Sciatic nerve (tissue), 2 donors: ENCODE measurements around the gene EXOC3L2. TPM values are rescaled to one million over a fixed set of nuclear protein-coding genes. Genes with fewer than 3 reads are reported as not detected.

ENCODE experiments used
- ATAC-seq: fragments of 200-7000 bp; cut with Tn5 transposase; one replicate; pipeline ENCODE4 v1.9.1; 2020; ENCODE audit warnings: mild to moderate bottlenecking, moderate library complexity
- DNase-seq: peaks from one replicate; pipeline ENCODE4 v3.0.0-alpha.2; 2020; ENCODE audit warnings: low spot score
- intact Hi-C: fragments of 100-400 bp; cut with DNase I; formaldehyde crosslinking; loops from one replicate; pipeline ENCODE4 v1.14.2; 2022
- total RNA-seq: library from RNA; stranded (reverse); fragmentation: NEBNext Ultra II Directional; extraction: Animal tissue kit (Norgen Biotek cat#: 25700); gene quantifications from one replicate; pipeline ENCODE4 v1.2.1, GENCODE V29; 2021
- donor health status: DM: no; HTN: no; CAD: no.
- donor health status: DM: no; HTN: no; CAD: no.

EXOC3L2 gene
- total RNA-seq, 1 donor from 2014 or later = 4.9 TPM

GRCh38 chr19:45195764-45196163, 49.4 kb downstream of the EXOC3L2 start:
- intact Hi-C loops = no loop called here
- no peak for ATAC-seq
- no peak for DNase-seq

DNA sequence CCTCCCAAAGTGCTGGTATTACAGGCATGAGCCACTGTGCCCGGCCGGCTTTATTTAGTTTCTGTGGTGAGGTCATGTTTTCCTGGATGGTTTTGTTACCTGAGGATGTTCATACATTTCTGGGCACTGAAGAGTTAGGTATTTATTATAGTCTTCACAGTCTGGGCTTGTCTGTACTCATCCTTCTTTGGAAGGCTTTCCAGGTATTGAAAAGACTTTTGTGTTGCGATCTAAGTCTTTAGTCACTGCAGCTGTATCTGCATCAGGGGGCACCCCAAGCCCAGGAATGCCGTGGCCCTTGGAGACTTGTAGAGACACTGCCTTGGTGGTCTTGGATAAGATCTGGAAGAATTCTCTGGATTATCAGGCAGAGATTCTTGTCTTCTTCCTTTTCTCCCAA, 53.8 kb downstream of the EXOC3L2 start:
- no peak for ATAC-seq
- DNase-seq = no peak
- intact Hi-C loops = no loop called here

DNA sequence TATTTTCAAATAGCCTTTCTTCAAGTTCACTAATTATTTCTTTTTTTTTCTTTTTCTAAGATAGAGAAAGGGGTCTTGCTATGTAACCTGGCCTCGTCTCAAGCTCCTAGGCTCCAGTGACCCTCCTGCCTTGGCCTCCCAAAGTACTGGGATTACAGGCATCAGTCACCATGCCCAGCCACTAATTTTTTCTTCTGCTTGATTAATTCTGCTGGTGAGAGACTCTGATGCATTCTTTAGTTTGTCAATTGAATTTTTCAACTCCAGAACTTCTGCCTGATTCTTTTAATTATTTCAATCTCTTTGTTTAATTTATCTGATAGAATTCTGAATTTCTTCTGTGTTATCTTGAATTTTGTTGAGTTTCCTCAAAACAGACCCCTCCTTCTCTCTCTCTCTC, 55.2 kb downstream of the EXOC3L2 start:
- intact Hi-C loops = loop anchor here (10.0 kb wide), 1 partner anchor 145 kb away; no protein-coding TSS in a partner anchor
- ATAC-seq = no peak

DNA sequence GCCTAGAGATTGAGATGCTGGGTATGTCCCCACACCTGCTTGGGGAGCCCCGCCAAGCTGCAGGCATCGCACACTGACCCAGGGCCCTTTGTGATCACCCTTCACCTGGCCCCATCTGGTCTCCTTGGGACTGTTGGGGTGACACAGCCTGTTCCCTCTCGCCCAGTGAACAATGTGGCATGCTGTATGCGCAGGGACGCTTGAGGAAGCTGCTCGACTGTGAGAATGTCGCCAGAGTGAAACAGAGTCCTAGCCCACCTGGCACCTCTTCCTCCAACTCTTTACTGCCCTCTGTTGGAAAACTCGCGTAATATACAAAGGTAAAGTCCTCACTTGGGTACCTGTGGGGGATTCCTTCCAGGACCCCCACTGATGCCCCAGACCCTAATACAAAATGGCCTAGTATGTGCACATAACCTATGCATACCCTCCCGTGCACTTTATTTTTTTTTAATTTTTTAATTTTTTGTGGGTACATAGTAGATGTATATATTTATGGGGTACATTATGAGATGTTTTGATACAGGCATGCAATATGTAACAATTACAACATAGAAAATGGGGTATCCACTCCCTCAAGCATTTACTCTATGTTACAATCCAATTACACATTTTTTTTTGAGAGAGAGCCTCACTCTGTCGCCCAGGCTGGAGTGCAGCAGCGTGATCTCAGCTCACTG, 57.6 kb downstream of the EXOC3L2 start:
- intact Hi-C loops = loop anchor here (10.0 kb wide), 1 partner anchor 147 kb away; no protein-coding TSS in a partner anchor
- DNase-seq (no peak), ATAC-seq (no peak)

More for the DNA sequence above, 55.2 kb downstream of the EXOC3L2 start:
- DNase-seq = no peak

- no peak for DNase-seq
- no peak for ATAC-seq
- intact Hi-C loops = loop anchor here (10.0 kb wide), 1 partner anchor 148 kb away; no protein-coding TSS in a partner anchor
These were observed 58.5 kb downstream of the EXOC3L2 start for GRCh38 chr19:45186509-45187334.

GRCh38 chr19:45184115-45184514, 61.1 kb downstream of the EXOC3L2 start:
- intact Hi-C loops = loop anchor here (10.0 kb wide), 1 partner anchor 151 kb away; no protein-coding TSS in a partner anchor
- no peak for ATAC-seq
- no peak for DNase-seq

DNA sequence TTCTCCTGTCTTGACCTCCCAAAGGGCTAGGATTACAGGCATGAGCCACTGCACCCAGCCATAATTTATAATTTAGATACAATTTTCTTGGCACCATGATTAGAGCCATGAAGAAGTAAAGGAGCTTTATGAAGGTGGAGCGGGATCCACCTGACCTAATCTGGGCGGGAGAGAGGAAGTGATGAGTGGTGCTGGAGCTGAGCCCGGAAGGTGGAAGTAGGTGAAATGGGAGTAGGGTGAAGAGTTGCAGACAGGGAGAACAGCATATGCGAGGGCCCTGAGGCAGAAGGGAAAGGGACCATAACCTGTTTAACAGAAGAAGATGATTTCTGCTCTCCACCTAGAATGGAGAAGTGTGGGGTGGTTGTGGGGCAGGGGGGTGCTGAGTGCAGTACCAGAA, 62.4 kb downstream of the EXOC3L2 start:
- DNase-seq = no peak
- no peak for ATAC-seq
- intact Hi-C loops = loop anchor here (10.0 kb wide), 1 partner anchor 152 kb away; no protein-coding TSS in a partner anchor

DNA sequence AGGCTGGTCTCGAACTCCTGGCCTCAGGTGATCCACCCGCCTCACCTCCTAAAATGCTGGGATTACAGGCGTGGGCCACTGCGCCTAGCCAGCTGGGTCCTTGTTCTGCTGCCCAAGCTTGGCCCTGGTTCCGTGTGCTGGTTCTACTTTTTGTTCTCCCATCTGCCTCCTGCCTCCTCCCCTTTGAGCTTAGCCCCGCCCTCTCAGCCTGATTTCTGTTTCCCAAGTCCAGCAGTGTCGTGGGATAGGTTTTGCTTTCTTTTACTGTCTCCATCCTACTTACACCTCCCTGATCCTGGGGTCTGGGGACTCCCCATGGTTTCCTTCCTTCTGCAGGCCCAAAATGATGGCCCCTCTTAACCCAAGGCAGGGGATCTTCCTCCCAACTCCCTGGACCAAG, 64.3 kb downstream of the EXOC3L2 start:
- no peak for ATAC-seq
- intact Hi-C loops = loop anchor here (10.0 kb wide), 1 partner anchor 154 kb away; no protein-coding TSS in a partner anchor
- no peak for DNase-seq

- DNase-seq (no peak), ATAC-seq (no peak)
- intact Hi-C loops = loop anchor here (10.0 kb wide), 1 partner anchor 155 kb away; no protein-coding TSS in a partner anchor
These were observed 65.3 kb downstream of the EXOC3L2 start for GRCh38 chr19:45179892-45180370.

DNA sequence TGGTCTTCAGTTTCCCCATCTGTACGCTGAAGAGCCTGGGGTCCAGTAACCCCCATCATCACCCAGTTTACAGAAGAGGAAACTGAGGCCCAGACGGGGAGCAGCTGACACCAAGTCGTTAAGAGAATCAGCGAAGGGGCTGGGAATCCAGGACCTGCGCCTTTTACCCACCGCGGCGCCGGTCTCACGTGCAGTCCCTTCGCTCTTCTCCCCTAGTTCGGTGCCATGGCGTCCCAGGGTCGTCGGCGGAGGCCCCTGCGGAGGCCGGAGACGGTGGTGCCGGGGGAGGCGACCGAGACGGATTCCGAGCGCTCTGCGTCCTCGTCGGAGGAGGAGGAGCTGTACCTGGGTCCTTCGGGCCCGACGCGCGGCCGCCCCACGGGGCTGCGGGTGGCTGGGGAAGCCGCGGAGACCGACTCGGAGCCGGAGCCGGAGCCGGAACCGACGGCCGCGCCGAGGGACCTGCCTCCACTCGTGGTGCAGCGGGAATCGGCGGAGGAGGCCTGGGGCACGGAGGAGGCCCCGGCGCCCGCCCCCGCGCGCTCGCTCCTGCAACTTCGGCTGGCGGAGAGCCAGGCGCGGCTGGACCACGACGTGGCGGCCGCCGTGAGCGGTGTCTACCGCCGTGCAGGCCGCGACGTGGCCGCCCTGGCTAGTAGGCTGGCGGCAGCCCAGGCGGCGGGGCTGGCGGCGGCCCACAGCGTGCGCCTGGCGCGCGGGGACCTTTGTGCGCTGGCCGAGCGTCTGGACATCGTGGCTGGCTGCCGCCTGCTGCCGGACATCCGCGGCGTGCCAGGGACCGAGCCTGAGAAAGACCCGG, 65.9 kb downstream of the EXOC3L2 start:
- no peak for ATAC-seq
- intact Hi-C loops = no loop called here
- DNase-seq = no peak

GRCh38 chr19:45178262-45179071, 66.7 kb downstream of the EXOC3L2 start, which contains the start of gene BLOC1S3:
TSS of gene BLOC1S3 (plus strand) at chr19:45178784. CDS start at chr19:45179297, 513 bp downstream.
- intact Hi-C loops = no loop called here
- ATAC-seq = peak; percentile 98
- DNase-seq = peak; percentile 100

DNA sequence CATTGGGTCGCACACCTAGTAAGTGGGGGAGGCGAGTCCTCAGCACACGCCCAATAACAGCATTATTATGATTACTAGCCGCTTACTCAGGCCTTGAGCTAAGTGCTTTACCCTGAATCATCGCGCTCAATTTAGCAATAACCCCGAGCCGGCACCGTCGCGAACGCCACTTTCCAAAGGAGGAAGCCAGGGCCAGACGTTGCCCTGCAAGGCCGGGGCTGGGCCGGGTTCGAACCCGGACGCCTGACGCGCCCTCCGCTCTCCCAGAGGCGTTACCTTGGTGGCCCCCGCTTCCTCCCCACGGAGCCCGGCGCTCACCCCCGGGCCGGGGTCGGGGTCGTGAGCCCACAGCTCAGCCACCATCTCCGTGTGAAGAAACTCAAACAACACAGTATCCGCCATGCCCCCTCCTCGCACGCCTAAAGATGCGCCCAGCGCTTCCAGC, 67.4 kb downstream of the EXOC3L2 start, which contains the start of gene TRAPPC6A:
Gene TRAPPC6A (minus strand): TSS at position 421 of the 445 bp plus-strand sequence. CDS start 19 bp downstream, at position 402.
- ATAC-seq = no peak
- intact Hi-C loops = no loop called here
- DNase-seq = no peak

DNA sequence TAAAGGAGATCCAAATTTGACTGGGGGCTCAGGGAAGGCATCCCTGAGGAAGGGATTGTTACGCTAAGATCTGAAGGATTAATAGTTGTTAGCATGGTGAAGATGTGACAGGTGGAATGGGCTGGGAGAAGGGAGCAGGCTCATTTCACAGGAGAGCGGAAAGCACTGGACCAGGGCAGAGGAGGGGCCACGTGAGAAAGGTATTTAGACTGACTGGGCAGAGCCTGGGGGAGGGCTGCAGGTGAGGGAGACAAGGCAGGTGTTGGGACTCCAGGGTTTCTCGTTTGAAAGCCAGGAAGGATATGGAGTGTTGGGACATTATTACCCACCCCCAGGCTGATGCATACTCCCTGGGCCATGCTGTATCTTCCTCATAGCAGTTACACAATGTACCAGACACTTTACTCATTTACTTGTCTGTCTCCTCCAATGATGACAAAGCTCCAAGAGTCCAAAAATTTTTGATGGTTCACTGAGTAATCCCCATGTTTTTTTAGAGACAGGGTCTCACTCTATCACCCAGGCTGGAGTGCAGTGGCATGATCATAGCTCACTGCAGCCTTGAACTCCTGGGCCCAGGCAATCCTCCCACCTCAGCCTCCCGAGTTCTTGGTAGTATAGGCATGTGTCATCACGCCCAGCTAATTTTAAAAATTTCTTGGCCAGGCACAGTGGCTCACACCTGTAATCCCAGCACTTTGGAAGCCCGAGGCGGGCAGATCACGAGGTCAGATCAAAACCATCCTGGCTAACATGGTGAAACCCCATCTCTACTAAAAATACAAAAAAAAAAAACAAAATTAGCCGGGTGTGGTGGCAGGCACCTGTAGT, 69.5 kb downstream of the EXOC3L2 start:
- no peak for DNase-seq
- intact Hi-C loops = no loop called here
- ATAC-seq = no peak

DNA sequence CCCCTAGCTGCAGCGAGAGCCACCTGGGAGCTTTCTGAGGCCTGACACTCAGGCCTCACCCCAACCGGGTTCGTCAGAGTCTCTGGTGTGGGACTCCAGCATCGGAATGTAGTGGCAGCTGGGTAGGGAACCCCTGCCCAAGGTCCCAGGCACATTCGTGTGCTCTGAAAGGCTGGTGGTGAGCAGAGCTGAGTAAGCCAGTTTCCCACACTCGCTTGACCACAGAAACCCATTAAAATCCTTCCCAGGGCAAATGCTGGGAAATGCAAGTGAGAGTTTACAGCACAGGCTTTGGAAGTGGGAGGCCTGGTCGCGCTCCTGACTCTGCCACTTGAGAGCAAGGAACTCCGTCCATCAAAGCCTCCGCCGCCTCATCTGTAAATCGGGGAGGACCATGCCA, 71.4 kb downstream of the EXOC3L2 start:
- no peak for ATAC-seq

GRCh38 chr19:45172611-45173208, 72.5 kb downstream of the EXOC3L2 start:
- DNase-seq (no peak), ATAC-seq (no peak)
- intact Hi-C loops = no loop called here

More for the DNA sequence above, 71.4 kb downstream of the EXOC3L2 start:
- intact Hi-C loops = no loop called here
- DNase-seq = no peak

DNA sequence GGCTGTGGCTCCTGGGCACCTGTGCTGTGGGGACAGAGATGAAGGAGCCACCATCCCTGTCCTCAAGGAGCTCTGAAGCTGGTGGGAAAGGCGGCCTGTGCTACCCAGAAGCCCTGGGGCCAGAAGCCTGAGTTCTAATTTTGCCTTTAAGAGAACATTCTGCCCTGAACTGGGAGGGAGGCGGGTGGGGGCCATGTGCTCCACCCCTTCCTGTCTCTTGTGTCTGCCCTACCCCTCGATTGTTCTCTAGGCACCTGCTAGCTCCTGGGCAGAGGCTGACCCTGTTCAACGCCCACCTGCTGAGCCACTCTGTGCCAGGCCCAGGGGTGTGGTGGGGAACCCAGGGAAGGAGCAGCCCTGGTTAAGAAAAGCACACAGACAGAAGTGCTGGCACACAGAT, 73.0 kb downstream of the EXOC3L2 start:
- intact Hi-C loops = no loop called here
- ATAC-seq (no peak), DNase-seq (no peak)

DNA sequence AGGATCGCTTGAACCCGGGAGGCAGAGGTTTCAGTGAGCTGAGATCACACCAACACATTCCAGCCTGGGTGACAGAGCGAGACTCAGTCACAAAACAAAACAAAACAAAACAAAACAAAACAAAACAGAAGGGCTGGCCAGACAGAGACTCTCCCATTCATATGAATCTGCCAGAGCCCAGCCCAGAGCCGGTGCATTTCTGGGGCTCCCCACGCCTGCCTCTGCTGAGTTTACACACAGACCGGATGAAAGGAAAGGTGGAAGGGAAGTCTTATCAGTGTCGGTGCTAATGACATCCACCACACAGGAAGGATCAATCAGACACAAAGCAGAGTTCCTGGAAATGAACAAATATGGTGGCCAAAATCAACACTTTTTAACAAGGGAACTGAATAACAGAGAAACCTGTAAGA, 74.0 kb downstream of the EXOC3L2 start:
- no peak for ATAC-seq
- intact Hi-C loops = no loop called here
- DNase-seq = no peak
